Stimulated activated CD8-positive, alpha-beta memory T cell treated with anti-CD3 and anti-CD28 coated beads, Interleukin-2, amount 100 ng/mL, for 48 hours (primary cell): Measurements from ENCODE around the gene NLRP9.

Experiments
- DNase-seq, 2 donors: peaks; one replicate each; pipeline ENCODE4 v3.0.0-alpha.2; 2020; ENCODE audit warnings: low read depth in 2 of 2

NLRP9 gene

DNA sequence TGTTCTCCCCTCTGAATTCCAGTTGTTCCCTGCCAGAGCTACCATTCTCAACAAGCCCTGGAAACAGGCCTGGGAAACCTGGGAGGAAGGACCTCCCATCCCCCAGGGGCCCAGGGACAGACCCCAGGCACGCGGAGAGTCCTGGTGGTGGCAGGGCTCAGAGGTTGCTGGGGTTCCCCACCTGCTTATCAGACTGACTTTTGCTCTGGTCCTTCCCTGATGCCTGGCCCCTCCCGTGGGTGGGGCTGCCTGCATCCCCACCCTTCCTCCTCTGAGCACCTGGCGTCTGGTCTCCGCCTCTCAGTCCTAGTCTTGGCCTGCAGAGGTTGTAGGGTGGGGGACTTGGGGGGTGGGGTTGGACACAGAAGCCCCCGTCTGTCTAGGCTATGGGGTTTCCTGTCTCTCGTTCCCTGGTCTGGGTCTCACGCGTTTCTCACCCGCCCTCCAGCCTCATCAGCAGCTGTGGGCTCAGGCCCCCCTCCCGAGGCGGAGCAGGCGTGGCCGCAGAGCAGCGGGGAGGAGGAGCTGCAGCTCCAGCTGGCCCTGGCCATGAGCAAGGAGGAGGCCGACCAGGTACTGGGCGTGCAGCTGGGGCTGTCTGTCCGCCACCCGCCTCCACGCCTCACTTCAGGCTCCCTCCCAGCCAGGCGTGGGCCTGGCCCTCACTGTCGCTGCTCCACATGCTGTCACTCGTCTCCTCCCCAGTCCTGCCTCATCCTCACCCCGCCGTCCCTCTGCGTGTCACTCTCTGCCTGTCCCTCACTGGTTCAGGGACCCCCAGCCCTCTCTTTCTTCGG is 49.6 kb downstream of the NLRP9 start:
- no peak for DNase-seq

DNA sequence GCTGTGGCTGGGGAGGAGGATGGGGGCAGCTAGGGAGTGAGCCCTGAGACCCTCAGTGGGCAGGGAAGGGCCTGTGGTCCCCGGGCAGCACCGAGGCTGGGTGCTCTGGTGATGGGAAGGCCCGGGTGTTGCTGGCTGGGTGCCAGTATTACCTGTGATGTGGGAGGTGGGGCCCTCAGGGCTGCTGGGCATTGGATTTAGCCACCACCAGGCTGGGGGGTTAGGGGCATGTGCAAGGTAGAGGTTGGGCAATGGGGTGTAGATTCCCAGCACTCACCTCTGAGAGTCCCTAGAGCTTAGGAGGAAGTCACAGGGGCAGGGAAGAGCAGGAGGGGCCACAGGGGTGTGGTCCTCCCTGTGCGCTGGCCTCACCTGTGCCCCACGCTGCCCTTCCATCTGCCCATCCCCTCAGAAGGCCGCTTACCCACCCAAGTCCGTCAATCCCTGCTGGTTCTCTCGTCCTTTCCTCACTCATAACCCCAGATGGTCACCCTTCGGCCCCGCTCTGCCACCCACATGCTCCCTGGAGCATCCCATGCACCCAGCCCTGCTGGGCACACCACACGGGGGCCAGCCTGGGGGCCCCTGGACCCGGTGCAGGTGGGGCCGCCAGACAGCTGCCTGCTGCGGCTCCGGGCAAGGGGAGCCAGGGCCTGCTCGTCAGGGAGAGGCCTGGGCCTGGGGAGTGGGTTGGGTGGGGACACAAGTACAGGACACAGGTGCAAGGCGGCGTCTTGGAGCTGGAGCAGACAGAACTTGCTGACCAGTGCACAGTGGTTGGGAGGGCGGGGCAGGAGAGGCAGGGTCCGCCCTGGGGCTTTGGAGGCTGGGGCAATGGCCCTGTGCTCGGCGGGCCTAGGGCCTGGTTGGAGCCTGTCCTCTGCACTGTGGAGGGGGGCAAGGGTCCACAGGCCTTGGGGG is 50.7 kb downstream of the NLRP9 start:
- no peak for DNase-seq

DNA sequence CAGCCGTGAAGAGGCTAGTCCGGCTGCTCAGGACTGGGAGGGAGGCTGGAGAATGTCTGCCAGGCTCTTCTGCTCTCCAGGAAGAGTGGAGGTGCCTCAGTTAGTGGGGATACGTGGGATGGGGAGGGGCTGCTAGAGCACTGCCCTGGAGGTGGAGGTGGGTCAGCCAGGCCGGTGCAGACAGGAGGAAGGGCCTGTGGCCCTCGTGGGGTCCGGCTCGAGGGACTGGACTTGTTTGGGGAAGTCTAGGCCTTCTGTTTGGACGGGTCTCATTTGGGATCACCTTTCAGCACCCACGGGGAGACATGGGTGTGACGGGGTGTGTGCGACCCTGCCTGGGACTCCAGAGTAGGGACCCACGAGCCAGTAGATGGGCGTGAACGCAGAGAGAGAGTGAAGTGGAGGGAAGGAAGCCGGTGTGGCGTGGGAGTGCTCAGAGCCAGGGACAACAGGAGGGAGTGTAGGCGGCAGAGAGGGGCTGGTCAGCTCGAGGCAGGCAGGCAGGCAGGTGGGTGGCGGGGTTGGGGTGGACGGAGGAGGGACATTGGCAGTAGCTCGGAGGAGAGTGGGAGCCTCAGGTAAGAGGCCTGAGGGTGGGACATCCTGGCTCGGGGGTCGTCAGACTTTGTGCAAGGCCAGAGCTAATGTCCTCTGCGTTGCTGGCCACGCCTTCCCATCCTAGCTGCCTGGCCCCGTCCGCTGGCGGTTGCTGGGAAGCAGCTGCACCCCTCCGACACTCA is 51.7 kb downstream of the NLRP9 start:
- no peak for DNase-seq

DNA sequence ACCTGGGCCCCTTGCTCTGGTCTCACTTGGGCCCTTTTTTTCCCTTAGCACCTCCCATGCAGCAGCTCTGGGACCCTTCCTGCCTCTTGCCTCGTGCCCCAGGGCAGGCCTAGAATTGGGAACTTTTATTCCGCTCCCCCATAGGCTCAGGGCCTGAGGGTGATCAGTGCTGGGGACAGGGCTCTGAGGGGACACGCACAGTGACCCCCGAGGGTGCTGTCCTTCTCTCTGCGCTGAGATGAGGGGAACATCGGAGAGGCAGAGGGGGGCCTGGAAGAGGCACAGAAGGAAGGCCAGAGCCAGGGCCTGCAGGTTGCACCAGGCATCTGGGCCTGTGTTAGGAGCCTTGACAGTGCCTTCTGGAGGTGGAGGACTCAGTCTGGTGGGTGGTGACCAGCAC is 52.4 kb downstream of the NLRP9 start:
- DNase-seq: no peak

DNA sequence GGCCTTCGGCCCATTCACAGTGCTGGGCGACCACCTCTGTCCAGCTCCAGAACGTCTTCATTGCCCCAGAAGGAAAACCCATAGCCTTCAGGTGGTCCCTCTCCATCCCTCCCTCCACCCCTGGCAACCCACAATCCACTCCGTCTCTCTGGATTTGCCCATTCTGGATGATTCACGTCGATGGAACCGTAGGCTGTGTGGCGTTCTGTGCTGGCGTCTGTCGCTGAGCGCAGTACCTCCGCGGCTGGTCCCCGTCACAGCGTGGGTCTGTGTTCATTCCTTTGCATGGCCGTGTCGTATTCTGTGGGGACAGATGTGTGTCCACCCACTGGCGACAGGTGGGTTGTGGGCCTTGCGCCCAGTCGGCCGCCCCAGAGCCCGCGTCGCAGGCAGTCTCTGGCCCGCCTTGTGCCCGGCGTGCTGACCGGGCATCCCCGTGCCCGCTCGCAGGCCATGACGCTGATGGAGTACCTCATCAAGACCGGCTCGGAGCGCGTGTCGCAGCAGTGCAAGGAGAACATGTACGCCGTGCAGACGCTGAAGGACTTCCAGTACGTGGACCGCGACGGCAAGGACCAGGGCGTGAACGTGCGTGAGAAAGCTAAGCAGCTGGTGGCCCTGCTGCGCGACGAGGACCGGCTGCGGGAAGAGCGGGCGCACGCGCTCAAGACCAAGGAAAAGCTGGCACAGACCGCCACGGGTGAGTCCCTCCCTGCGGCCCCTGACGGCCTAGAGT is 53.1 kb downstream of the NLRP9 start:
- no peak for DNase-seq

DNA sequence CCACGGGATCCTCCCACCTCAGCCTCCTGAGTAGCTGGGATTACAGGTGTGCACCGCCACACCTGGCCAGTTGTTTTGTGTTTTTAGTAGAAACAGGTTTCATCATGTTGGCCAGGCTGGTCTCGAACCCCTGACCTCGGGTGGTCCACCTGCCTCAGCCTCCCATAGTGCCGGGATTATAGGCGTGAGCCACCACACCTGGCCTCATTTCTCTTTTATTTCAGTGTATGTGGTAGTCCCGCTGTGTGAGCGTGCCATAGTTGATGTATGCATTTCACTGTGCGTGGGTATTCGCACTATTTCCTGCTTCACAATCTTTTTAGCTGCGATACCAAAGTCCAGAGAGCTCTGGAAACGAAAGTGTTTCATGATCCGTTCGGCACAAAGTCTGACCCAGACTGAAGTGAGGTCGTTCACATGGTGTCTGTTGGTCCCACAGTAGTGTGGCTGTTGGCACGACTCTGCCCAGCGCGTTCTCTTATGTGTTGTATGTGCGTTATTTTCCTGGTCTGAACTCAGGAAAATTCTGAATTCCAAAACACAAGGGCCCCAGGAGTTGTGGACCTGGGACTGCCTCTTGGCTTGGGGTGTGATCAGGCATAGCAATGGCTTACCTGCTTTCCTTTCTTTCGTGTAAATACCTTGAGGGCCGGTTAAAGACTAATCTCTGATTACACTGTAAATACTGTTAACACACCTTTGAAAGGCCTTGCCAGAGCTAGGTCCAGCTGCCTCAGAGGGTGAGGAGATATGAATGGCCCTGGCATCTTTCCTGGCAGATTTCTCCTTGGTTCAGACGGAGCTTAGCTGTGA is 54.5 kb downstream of the NLRP9 start:
- no peak for DNase-seq

DNA sequence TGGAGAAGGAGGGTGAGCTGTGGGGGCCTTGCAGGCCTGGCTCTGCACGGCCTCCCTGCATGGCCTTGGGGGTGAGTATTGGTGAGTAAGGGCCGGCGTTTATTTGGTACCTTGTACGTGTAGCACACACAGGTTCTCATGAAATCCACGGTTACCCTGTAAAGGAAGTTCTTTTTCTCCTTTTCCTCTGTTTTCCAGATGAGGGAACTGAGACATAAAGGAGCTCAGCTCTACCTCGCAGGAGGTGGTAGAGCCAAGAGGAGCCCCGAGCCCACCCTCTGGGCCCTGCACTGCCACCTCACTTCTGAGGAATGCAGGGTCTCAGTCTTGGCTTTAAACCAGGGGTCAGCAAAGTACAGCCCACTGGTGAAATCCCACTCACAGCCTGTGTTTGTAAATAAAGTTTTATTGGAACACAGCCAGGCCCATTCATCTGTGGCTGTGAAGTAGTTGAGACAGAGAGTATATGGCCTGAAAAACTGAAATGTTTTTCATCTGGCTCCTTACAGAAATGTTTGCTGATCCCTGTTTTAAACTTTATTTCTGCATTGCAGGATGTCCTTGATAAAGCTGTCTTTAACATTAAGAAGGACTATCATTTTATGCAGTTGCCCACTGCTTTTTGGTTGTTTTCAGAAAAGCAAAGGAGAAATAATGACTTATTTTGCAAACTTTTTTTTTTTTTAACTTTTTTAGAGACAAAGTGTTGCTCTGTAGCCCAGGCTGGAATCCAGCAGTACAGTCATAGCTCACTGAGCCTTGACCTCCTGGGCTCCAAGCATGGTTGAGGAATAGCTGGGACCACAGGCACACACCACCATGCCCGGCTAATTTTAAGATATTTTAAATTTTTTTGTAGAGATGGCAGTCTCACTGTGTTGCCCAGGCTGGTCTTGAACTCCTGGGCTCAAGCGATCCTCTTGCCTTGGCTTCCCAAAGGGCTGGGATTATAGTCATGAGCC is 56.8 kb downstream of the NLRP9 start:
- no peak for DNase-seq

DNA sequence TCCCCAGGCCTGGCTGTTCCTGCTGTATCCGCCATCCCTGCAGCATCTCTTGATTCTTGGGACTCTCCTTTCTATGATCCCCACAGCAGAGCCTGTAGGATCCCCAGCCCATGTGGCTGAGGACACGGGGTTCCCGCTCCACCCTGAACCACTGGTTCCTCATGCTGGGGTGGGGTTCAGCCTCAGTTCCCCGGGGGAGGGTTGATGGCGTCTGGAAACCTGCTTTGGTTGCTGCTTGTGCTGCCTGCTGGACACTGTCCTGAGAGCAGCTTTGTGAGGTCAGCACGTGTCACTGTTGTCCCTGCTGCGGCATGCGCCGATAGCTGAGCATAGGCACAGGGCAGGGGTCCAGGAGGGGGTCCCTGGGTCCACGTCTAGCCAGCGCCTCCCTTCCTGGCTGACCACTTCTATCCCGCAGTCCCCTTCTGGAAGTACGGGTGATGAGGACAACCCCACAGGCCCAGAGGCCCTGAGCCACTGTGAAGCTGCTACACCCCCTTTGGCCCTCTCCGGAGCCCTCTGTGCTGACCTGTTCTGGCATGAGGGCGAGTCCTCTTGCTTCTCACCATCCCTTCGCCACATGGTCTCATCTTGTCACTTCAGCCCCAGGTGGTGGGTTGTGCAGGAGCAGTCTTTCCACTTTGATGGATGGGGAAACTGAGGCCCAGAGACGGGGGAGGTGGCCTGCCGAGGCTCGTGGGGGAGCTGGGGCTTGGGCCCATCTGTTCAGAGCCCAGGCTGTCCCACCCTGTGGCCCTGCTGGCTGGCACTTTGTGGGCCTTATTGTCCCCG is 57.7 kb downstream of the NLRP9 start:
- no peak for DNase-seq

DNA sequence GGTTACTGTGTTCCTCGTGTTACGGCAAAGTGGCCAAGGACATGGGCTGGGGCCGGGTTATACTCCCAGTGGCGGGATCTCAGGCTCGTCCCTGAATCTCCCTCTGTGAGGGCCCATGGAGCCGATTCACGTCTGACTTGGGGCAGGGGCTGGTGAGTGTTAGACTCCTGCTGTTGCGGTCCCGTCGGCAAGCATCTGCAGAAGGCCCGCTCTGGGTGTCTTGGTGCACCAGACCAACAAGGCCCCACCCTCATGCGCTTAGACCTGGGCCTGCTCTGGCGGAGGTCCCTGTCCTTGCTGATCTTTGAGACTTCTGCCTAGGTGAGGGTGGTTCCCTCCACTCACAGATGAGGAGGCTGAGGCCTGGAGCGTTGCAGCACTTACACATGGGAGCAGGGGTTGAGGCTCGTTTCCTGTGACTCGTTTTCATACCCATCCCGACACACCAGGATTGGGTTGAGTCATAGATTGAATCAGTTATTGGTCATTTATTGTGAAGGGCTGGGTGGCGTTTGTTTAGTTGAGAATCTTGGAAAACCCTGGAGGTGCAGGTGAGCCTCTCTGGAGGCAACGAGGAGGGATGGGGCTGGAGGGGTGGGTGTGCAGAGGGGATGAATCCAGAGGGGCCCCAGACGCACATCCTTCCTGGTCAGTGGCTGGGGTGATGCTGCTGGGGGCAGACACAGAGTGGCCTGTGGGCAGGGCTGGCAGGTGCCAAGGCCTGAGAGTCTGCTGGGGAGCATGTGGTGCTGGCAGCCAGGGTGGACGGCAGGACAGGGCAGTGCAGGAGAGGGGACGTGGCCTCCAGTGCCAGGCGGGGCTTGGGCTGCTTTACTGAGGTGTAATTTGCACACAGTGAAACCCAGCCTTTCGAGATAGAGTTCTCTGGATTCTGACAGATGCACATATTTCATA is 58.6 kb downstream of the NLRP9 start:
- DNase-seq: no peak

DNA sequence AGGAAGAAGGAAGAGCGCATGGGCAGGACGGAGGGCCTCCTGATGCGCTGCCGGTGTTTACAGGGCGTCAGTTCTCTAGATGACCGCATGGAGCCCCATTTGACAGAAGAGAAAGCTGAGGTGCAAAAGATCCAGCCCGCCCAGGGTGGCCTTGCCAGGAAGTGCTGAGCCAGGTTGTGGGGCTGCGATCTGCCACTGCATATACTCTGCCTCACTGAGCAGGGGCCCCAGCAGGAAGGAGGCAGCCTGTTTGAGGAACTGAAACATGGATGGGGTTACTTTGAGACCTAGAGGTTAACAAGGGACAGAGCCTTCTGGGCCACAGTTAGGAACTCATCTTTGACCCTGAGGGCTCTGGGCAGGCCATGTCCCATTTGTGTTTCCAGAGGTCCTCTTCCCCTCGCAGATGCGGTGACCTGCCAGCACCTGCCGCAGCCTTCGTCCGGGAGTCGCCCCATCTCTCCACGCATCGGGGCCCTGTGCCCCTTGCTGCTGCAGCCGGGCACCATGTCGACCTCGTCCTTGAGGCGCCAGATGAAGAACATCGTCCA is 60.0 kb downstream of the NLRP9 start:
- no peak for DNase-seq

DNA sequence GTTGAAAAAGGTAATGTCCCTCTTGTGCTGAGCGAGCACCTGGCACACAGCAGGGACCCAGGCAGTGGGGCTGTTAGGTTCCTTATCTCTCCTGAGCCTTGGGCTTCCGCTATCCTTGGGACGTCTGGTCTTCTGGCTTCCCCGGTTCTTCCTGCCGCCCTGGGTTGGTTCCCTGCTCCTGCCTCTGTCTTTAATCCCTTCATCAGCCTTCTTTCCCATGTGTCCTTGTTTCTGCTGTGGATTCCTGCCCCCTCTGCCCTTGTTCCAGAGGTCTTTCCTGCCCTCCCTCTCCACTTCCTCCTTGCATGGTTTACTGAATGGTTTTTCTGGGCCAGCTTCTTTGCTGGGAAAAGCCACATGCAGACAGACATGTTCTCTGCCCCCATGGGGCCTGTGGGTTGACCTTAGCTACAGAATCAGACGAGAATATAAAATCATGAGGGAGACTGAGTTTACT is 60.6 kb downstream of the NLRP9 start:
- no peak for DNase-seq

DNA sequence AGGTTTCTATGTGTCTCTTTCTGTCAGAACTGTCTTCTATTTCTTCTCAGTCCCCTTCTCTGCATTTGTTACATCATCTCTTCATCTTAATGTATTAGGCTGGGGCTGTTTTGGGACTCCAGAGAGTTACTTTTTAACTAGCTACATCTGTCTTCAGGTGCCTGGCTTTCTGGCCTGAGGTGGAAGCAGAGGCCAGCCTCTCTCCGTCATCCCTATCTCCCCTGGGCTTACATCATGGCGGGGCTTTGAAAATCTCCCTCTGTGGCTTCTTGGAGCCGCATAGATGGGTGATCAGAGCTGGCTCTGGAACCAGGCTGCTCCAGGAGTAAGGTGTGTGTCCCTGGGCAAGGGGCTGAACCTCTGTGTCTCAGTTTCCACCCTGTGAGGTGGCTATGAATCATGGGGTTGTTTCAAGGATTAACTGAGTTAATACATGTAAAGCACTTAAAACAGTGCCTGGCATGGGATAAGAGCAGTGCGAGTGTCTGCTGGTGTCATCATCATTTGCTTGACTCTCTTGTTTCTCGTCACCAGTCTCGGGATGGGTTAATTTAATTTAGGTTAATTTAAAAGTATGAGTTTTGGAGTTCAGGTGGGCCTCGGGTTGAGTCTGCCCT is 61.2 kb downstream of the NLRP9 start:
- DNase-seq: no peak

DNA sequence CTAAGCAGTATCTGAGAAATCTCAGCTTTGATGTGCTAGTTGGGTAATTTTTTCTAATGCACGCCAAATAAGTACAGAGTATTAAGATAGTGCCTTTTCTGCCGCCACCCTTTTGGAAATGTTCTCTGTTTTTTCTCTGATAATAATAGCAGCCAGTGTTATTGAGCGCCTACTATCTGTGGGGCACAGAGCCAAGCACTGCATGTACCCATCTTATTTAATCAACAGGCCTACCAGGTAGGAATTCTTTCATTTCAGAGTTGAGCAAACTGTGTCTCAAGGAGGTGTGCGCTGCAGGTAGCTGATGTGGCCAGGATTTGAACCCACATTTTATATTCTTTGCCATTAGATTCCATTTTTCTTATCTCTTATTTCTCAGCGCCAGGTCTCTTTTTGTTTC is 61.8 kb downstream of the NLRP9 start:
- no peak for DNase-seq

DNA sequence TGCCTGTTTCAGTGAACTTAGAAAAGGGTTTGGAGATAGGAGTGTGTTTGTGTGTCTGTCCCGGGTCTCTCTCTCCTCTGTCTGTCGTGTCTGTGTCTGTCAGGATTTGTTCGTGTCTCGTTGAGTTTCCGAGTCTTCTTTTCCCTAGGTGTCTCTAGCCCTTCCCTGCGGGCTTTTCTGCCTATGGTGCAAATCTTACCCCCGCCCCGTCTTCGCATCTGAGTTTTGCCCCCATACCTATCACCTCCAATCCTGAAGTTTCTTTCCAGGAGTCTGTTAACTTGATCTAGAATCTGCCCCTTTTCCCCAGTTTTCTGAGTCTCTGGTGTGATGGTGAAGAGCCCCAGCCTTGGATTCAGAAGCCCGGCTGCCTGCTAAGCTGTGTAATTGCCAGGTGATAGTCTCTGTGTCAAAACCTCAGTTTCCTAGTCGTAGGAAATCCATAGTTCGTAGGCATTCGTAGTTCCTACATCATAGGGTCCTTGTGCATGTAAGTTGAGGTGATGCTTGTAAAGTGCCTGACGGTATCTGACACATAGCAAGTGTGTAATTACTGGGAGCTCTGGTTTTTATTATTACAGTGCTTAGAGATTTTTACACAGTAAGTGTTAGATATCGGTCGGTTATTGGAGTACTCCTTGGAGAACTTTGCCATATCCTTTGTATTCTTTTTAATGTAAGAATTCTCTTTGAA is 62.4 kb downstream of the NLRP9 start:
- DNase-seq: no peak

DNA sequence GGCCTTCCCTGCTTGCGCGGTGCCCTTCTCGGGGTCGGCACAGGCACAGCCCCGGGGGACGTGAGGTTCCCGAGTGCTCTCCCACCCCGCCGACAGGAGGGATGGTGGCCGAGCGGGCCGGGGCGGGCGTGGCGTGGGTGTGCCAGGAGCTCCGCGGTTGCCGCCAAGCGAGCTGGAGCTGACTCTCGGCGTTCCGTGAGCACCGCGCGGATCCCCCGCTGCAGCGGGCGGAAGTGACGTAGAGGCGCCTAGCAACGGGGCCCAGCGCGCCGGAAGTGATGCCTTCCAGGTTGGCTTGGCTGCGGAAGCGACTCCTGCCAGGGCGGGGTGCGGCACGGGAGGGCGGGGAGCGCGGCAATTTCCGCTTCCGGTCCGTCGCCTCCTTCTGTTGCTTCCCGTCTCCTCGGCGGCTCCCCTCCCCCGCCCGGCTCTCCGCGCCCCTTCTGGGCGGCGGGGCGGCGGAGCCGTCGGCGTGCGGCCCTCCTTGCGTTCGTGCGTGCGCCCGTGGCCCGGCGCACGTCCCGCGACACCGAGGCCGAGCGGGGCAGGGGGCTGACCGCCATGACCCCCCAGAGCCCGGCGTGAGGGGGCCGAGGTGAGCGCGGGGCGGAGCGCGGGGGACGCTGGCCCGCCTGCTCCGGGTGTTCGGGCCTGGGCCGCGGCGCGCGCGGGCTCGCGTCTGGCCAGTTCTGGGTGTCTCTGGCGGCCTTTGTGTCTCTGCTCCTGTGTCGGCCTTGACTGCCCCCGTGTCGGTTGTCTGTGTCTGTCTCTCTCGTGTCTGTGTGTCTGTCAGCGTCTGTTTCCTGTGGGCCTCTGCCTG is 63.2 kb downstream of the NLRP9 start, which contains the start of gene EPN1:
Gene EPN1, plus strand, starts transcription at position 386 of the 820 bp plus-strand sequence. CDS start 3,402 bp downstream, outside the sequence.
- peak; percentile 96 to 97 for DNase-seq
